NCI-H1436 treated with DMSO at 0.1 percent for 48 hours (cell line): ENCODE measurements around the gene ZNRD2.

ENCODE experiments used
- DNase-seq: peaks from one replicate; lab custom pipeline; 2025; lab: John Stamatoyannopoulos, UW

Gene ZNRD2

DNA sequence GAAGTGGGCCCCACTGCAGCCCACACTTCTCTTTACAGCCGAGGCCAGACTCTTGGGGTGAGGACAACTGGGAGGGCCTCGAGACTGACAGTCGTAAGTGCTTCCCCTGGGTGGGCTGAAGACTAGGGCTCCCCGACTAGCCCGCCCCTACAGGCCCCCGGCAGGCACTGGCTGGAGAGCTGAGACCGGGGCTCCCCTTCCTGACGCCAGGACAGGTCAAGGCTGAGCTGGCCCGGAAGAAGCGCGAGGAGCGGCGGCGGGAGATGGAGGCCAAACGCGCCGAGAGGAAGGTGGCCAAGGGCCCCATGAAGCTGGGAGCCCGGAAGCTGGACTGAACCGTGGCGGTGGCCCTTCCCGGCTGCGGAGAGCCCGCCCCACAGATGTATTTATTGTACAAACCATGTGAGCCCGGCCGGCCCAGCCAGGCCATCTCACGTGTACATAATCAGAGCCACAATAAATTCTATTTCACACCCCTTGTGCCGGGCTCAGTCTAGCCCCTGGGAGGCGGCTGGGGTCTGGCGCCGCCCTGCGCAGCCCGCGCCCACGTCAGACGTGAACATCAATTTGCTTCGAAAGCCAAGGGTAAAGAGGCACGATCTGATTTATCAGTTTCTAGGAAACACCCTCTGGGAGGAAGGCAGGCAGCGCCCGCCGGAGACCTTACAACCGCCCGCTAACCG, 31.9 kb upstream of the ZNRD2 start:
- DNase-seq: no peak

- no peak for DNase-seq
Observed at GRCh38 chr11:65538915-65539743, 31.1 kb upstream of the ZNRD2 start.

DNA sequence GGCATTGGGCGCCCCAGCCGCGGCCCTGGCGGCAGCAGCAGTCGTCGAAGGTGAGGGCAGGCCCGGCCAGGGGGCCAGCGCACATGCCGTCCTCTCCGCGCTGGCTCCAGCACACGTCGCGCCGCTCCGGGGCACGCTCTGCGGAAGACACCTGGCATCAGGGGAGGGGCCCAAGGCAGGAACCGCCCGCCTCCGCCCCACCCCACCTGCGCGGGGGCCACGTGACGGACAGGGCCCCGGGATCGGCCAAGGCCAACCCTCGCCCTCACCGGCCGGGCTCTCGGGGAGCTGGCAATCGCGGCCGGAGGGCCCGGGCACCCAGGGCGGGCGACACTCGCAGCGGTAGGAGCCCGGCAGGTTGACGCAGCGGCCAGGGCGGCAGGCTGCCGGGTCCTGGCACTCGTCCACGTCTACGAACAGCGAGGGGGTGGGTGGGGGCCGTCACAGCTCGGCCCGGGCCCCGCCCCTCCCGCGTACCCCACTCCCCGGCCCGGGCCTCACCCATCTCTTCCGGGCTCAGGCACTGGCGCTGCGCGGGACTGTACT, 30.5 kb upstream of the ZNRD2 start:
- DNase-seq: no peak

GRCh38 chr11:65540290-65541092, 29.8 kb upstream of the ZNRD2 start:
- no peak for DNase-seq

GRCh38 chr11:65541093-65541982, 28.9 kb upstream of the ZNRD2 start:
- no peak for DNase-seq

- no peak for DNase-seq
Observed at GRCh38 chr11:65542738-65543390, 27.4 kb upstream of the ZNRD2 start.

GRCh38 chr11:65545853-65546216, 24.4 kb upstream of the ZNRD2 start:
- no peak for DNase-seq

GRCh38 chr11:65546217-65546958, 23.9 kb upstream of the ZNRD2 start:
- no peak for DNase-seq

- DNase-seq: no peak
Observed at GRCh38 chr11:65547446-65548125, 22.7 kb upstream of the ZNRD2 start.

- no peak for DNase-seq
Observed at GRCh38 chr11:65548395-65548794, 21.9 kb upstream of the ZNRD2 start.

- no peak for DNase-seq
Observed at GRCh38 chr11:65549096-65549495, 21.2 kb upstream of the ZNRD2 start.

GRCh38 chr11:65551572-65552387, 18.5 kb upstream of the ZNRD2 start:
- DNase-seq: peak; percentile 68

- DNase-seq: no peak
Observed at GRCh38 chr11:65552388-65552951, 17.8 kb upstream of the ZNRD2 start.

- DNase-seq: peak; percentile 82
Observed at GRCh38 chr11:65553301-65554001, 16.8 kb upstream of the ZNRD2 start.

- no peak for DNase-seq
Observed at GRCh38 chr11:65554057-65554818, 16.0 kb upstream of the ZNRD2 start.

- no peak for DNase-seq
Observed at GRCh38 chr11:65554842-65555430, 15.3 kb upstream of the ZNRD2 start.
